HepG2 (cell line): ENCODE measurements around the gene NGFR. TPM values are rescaled to one million over a fixed set of nuclear protein-coding genes. Genes with fewer than 3 reads are reported as not detected.
A peak's percentile ranks its signal among the peaks of the same experiment; 100 is the strongest.

Experiments
- ATAC-seq: fragments of 200-7000 bp; cut with Tn5 transposase; 3 replicates; pipeline ENCODE4 v1.9.1; 2020; ENCODE audit warnings: mild to moderate bottlenecking, moderate library complexity
- BruUV-seq: library from RNA; stranded (reverse); fragments of 400-500 nt; replicated peaks from 2 replicates; lab custom pipeline; 2021; lab: Mats Ljungman, UMichigan
- CTCF ChIA-PET: fragments of 300-600 bp; formaldehyde crosslinking; extraction: SDS; loops from one replicate; lab custom pipeline; 2021; ENCODE audit warnings: low total read pairs, inconsistent platforms, low intra/inter-chr PET ratio; lab: Yijun Ruan, JAX
- POLR2A ChIA-PET: fragments of 350-600 bp; sonication (Branson Sonifier 250); formaldehyde crosslinking; loops from one replicate; lab custom pipeline; 2020; ENCODE audit warnings: antibody characterized with exemption, inconsistent platforms; lab: Yijun Ruan, JAX
- DNase-seq: peaks from one replicate; pipeline ENCODE4 v3.0.0-alpha.2; 2015; ENCODE audit warnings: low spot score
- FAIRE-seq: peaks from 3 replicates; lab custom pipeline; 2011; peaks lifted over from hg19 to GRCh38; lab: Jason Lieb, UNC
- H2AFZ ChIP-seq: one replicate; pipeline ENCODE4 v1.6.1; 2011; ENCODE audit warnings: low read length, inconsistent platforms
- H3K27ac ChIP-seq: fragments of 300-600 bp; 3 replicates; pipeline ENCODE4 v1.8.0; 2011; ENCODE audit warnings: mixed run types, mild to moderate bottlenecking, mixed read lengths, low read length, inconsistent platforms; ENCODE audit not compliant: insufficient read depth; ENCODE audit errors: extremely low read length
- H3K27me3 ChIP-seq, 2 experiments: fragments of 200-600 bp in 1 of 2; 2 replicates in 1 of 2; 3 replicates in 1 of 2; pipeline versions ENCODE4 v1.6.0 to v1.8.0; 2011; ENCODE audit warnings: low read length in 2 of 2, mild to moderate bottlenecking in 2 of 2, moderate library complexity in 2 of 2, inconsistent platforms in 1 of 2; ENCODE audit not compliant: insufficient read depth in 2 of 2, control insufficient read depth in 1 of 2
- H3K36me3 ChIP-seq, 2 experiments: fragments of 200-600 bp in 1 of 2; replicated peaks in 1 of 2; 2 replicates in 1 of 2; 3 replicates in 1 of 2; pipeline versions ENCODE4 v1.5.1 to v1.8.0; 2011; ENCODE audit warnings: low read length in 2 of 2, inconsistent platforms in 1 of 2; ENCODE audit not compliant: insufficient read depth in 2 of 2, control insufficient read depth in 1 of 2
- H3K4me1 ChIP-seq: 2 replicates; pipeline ENCODE4 v1.5.1; 2012; ENCODE audit warnings: low read length, inconsistent platforms; ENCODE audit not compliant: insufficient read depth
- H3K4me2 ChIP-seq: 2 replicates; pipeline ENCODE4 v1.6.0; 2011; ENCODE audit warnings: low read depth, low read length, inconsistent platforms
- H3K4me3 ChIP-seq, 3 experiments: fragments of 200-600 bp in 1 of 3; sonication (generic), shearing (Covaris generic) in 1 of 3; replicated peaks in 1 of 3; 2 replicates each; pipeline ENCODE4 v1.5.1; 2011 to 2016; ENCODE audit warnings: low read length in 3 of 3, inconsistent platforms in 2 of 3, low read depth in 2 of 3, mild to moderate bottlenecking in 2 of 3, control low read depth in 1 of 3, mixed read lengths in 1 of 3; ENCODE audit not compliant: insufficient read depth in 1 of 3
- H3K79me2 ChIP-seq: one replicate; pipeline ENCODE4 v1.6.1; 2011; ENCODE audit warnings: low read length, inconsistent platforms; ENCODE audit not compliant: insufficient read depth
- H3K9ac ChIP-seq: 2 replicates; pipeline ENCODE4 v1.6.0; 2011; ENCODE audit warnings: mild to moderate bottlenecking, low read depth, low read length, inconsistent platforms; ENCODE audit not compliant: insufficient read depth
- H3K9me3 ChIP-seq: 2 replicates; pipeline ENCODE4 v1.5.1; 2012; ENCODE audit warnings: mild to moderate bottlenecking, low read length
- H4K20me1 ChIP-seq: 2 replicates; pipeline ENCODE4 v1.6.0; 2011; ENCODE audit warnings: inconsistent platforms, mild to moderate bottlenecking, low read length, moderate library complexity; ENCODE audit not compliant: insufficient read depth
- HDAC6 ChIP-seq: fragments of 200-600 bp; sonication (generic); IDR thresholded peaks from 2 replicates; pipeline ENCODE4 v1.7.0; 2017; ENCODE audit warnings: mild to moderate bottlenecking, antibody characterized with exemption, low read length, low read depth
- IKZF4 ChIP-seq: sonication (generic); formaldehyde crosslinking; IDR thresholded peaks from 2 replicates; pipeline ENCODE4 v1.5.1; 2020; ENCODE audit warnings: borderline replicate concordance, mild to moderate bottlenecking, low read depth, missing genetic modification reagents; ENCODE audit errors: not compliant biosample characterization
- MXD1 ChIP-seq: sonication (generic); formaldehyde crosslinking; IDR thresholded peaks from 2 replicates; pipeline ENCODE4 v1.4.0; 2020; ENCODE audit warnings: mild to moderate bottlenecking, missing genetic modification reagents
- SALL1 ChIP-seq: sonication (generic); formaldehyde crosslinking; IDR thresholded peaks from 2 replicates; pipeline ENCODE4 v1.8.0; 2022; ENCODE audit warnings: mild to moderate bottlenecking, missing genetic modification reagents
- SMC3 ChIP-seq: IDR thresholded peaks from 2 replicates; pipeline ENCODE4 v1.6.1; 2011; ENCODE audit warnings: low read length, improper control_type of control experiment
- U2AF1 ChIP-seq: fragments of 200-400 bp; formaldehyde crosslinking; optimal IDR thresholded peaks from 2 replicates; pipeline ENCODE3; 2017; ENCODE audit warnings: mild to moderate bottlenecking, low read depth, low read length
- ZBTB10 ChIP-seq: sonication (generic); formaldehyde crosslinking; IDR thresholded peaks from 2 replicates; pipeline ENCODE4 v1.4.0; 2020; ENCODE audit warnings: missing genetic modification reagents, borderline replicate concordance
- ZBTB37 ChIP-seq: sonication (generic); formaldehyde crosslinking; IDR thresholded peaks from 2 replicates; pipeline ENCODE4 v1.4.0; 2020; ENCODE audit warnings: mild to moderate bottlenecking, missing genetic modification reagents
- ZNF672 ChIP-seq: sonication (generic); formaldehyde crosslinking; IDR thresholded peaks from 2 replicates; pipeline ENCODE4 v1.8.1; 2022; ENCODE audit warnings: missing genetic modification reagents
- whole genome bisulfite sequencing: methylation state at CpG from one replicate; pipeline ENCODE4 v1.1.6; 2017; ENCODE audit warnings: low lambda C conversion rate; 5-methylcytosine and 5-hydroxymethylcytosine counted together
- in situ Hi-C: cut with HindIII; loops from 2 replicates; pipeline ENCODE4 v1.10.0; 2017; ENCODE audit warnings: low pct_unique_long_range_greater_than_20kb; ENCODE audit not compliant: extremely low pct_ligation_motif_present
- intact Hi-C: fragments of 100-400 bp; cut with micrococcal nuclease; formaldehyde crosslinking; loops from one replicate; pipeline ENCODE4 v1.10.0; 2022; ENCODE audit not compliant: unreplicated experiment
- polyA plus RNA-seq, 8 experiments: library from polyadenylated mRNA; depleted of rRNA in 3 of 8; stranded (reverse) in 7 of 8; unstranded in 1 of 8; fragments of >200 nt; fragmentation: Illumina TruSeq in 4 of 8; extraction: Trizol in 4 of 8; gene quantifications; 2 replicates each; pipeline versions ENCODE4 v1.2.1 to v1.2.3, GENCODE V29; 2011 to 2016; ENCODE audit warnings: low read depth in 4 of 8, missing spikeins in 1 of 8, mixed read lengths in 1 of 8; ENCODE audit not compliant: insufficient read depth in 1 of 8
- total RNA-seq, 5 experiments: library from RNA; depleted of rRNA; stranded (reverse); fragments of >200 nt; fragmentation: Illumina TruSeq; extraction: Trizol; gene quantifications; 2 replicates each; pipeline ENCODE4 v1.2.3, GENCODE V29; 2016; ENCODE audit warnings: low read depth in 1 of 5

Gene NGFR
- total and polyA plus RNA-seq, 2 of the 13 experiments (the other 11 are each of a cell fraction or from before 2014, with no cell fraction given) = 1.1 to 1.8 TPM

GRCh38 chr17:49459401-49459984 lies 35.6 kb upstream of the NGFR start (continued):
- TF ChIP-seq ZBTB37 (CRISPR knock-in tag) = no peak
- no peak for TF ChIP-seq IKZF4 (CRISPR knock-in tag)
- TF ChIP-seq SALL1 (CRISPR knock-in tag) = peak; percentile 23; the same call in 1 of the 2 replicates
- peak; percentile 20; the same call in 1 of the 2 replicates for TF ChIP-seq SMC3
- no peak for TF ChIP-seq U2AF1

DNA sequence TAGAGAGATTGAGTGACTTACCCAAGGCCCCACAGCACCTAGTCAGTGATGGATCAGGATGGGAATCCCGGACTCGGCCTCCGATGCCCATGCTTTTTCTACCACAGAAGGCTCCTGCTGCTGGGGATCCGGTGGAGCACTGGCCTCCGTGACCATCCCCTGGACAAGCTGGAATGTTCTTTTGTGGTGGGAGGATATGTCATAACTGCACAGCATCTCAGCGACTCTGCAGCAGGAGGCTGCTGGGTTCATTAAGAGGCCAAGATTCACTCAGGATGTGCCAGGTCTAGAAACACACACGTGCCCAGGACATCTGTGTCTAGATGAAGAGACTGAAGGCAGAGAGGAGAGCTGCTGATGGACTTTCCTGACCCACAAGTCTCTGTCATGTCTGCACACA lies 34.7 kb upstream of the NGFR start:
- Histone ChIP-seq H3K9me3 (peaks cover 8% of the 10 kb centered on the region; the same call in 1 of the 2 replicates), H3K4me1 (peaks cover 22% of the 10 kb centered on the region), H3K9ac (no peak overlapping the region), H3K36me3 (no peaks in the 10 kb centered on the region), H3K4me3 (no peak overlapping the region), H3K79me2 (no peaks in the 10 kb centered on the region), H2AFZ (no peak overlapping the region), H3K27ac (no peak overlapping the region), H3K4me2 (no peak overlapping the region), H4K20me1 (no peaks in the 10 kb centered on the region), H3K27me3 (peaks cover 22 to 85% of the 10 kb centered on the region in 2 experiments)
- BruUV-seq = no TSS peak
- CTCF ChIA-PET = no interaction called here
- intact Hi-C loops = no loop called here
- POLR2A ChIA-PET = no interaction called here
- ATAC-seq (no peak), FAIRE-seq (no peak), DNase-seq (no peak)
- 61% methylated on average over 6 of the region's 7 CpGs for WGBS
- in situ Hi-C loops = no loop called here
- TF ChIP-seq ZBTB10 (CRISPR knock-in tag) = no peak
- no peak for TF ChIP-seq MXD1
- TF ChIP-seq ZNF672 (CRISPR knock-in tag) = no peak
- no peak for TF ChIP-seq HDAC6
